ENCODE measurements around the gene SPG11. TPM values are rescaled to one million over a fixed set of nuclear protein-coding genes. Genes with fewer than 3 reads are reported as not detected.

SPG11 gene
- total and polyA plus RNA-seq, 2 donors from 2014 or later = 35.3 to 100 TPM

GRCh38 chr15:44673639-44674038, 10.2 kb upstream of the SPG11 start:
- H3K4me3 ChIP-seq (ENCODE audit: low read length in 3 of 3) = no peak overlapping the region
- no peaks in the 10 kb centered on the region for H3K9me3 ChIP-seq (ENCODE audit: control insufficient read depth in 2 of 3, insufficient read depth in 1 of 3, low read length in 3 of 3)
- H3K9ac ChIP-seq (ENCODE audit: low read length in 3 of 3) = no peak overlapping the region
- no peaks in the 10 kb centered on the region for H3K27me3 ChIP-seq (ENCODE audit: control insufficient read depth, insufficient read depth, low read length)
- H3K4me1 ChIP-seq (ENCODE audit: control insufficient read depth in 2 of 3, insufficient read depth in 2 of 3, low read depth in 1 of 3, low read length in 3 of 3) = no peaks in the 10 kb centered on the region
- intact Hi-C loops (cut with DNase I) = no loop called here
- DNase-seq = no peak
- no peak for TF ChIP-seq CTCF (IDR thresholded peaks at IDR 0.05; ENCODE audit: borderline replicate concordance, extremely low read depth, insufficient read depth)
- H3K36me3 ChIP-seq (ENCODE audit: control insufficient read depth in 2 of 3, insufficient read depth in 3 of 3, low read length in 3 of 3) = no peaks in the 10 kb centered on the region
- no peak for FAIRE-seq
- H3K27ac ChIP-seq (ENCODE audit: low read depth in 2 of 2, low read length in 2 of 2) = no peak overlapping the region

- Histone ChIP-seq H3K36me3 (ENCODE audit: control insufficient read depth in 2 of 3, insufficient read depth in 3 of 3, low read length in 3 of 3) (no peaks in the 10 kb centered on the region), H3K27me3 (ENCODE audit: control insufficient read depth, insufficient read depth, low read length) (no peaks in the 10 kb centered on the region), H3K9me3 (ENCODE audit: control insufficient read depth in 2 of 3, insufficient read depth in 1 of 3, low read length in 3 of 3) (no peaks in the 10 kb centered on the region), H3K4me1 (ENCODE audit: control insufficient read depth in 2 of 3, insufficient read depth in 2 of 3, low read depth in 1 of 3, low read length in 3 of 3) (no peaks in the 10 kb centered on the region), H3K4me3 (ENCODE audit: low read length in 3 of 3) (no peak overlapping the region), H3K9ac (ENCODE audit: low read length in 3 of 3) (no peak overlapping the region), H3K27ac (ENCODE audit: low read depth in 2 of 2, low read length in 2 of 2) (no peak overlapping the region)
- DNase-seq (peak in 2 of 5 donors; percentile 28 to 30), FAIRE-seq (no peak)
- TF ChIP-seq CTCF (IDR thresholded peaks at IDR 0.05; ENCODE audit: borderline replicate concordance, extremely low read depth, insufficient read depth) = no peak
- intact Hi-C loops (cut with DNase I) = no loop called here
Measured at GRCh38 chr15:44670087-44670950, 6.9 kb upstream of the SPG11 start.

GRCh38 chr15:44668921-44669320, 5.5 kb upstream of the SPG11 start:
- no peak for TF ChIP-seq CTCF (IDR thresholded peaks at IDR 0.05; ENCODE audit: borderline replicate concordance, extremely low read depth, insufficient read depth)
- Histone ChIP-seq H3K9ac (ENCODE audit: low read length in 3 of 3) (no peak overlapping the region), H3K36me3 (ENCODE audit: control insufficient read depth in 2 of 3, insufficient read depth in 3 of 3, low read length in 3 of 3) (no peaks in the 10 kb centered on the region), H3K4me3 (ENCODE audit: low read length in 3 of 3) (no peak overlapping the region), H3K27me3 (ENCODE audit: control insufficient read depth, insufficient read depth, low read length) (no peaks in the 10 kb centered on the region), H3K9me3 (ENCODE audit: control insufficient read depth in 2 of 3, insufficient read depth in 1 of 3, low read length in 3 of 3) (no peaks in the 10 kb centered on the region), H3K27ac (ENCODE audit: low read depth in 2 of 2, low read length in 2 of 2) (no peak overlapping the region), H3K4me1 (ENCODE audit: control insufficient read depth in 2 of 3, insufficient read depth in 2 of 3, low read depth in 1 of 3, low read length in 3 of 3) (peaks cover 0 to 2% (median 0%) of the 10 kb centered on the region in 3 donors)
- no peak for FAIRE-seq
- intact Hi-C loops (cut with DNase I) = no loop called here
- no peak for DNase-seq
